HT1080 (cell line): Measurements from ENCODE around the gene ANKRD34A. TPM values are rescaled to one million over a fixed set of nuclear protein-coding genes. Genes with fewer than 3 reads are reported as not detected.

Experiments used
- DNase-seq: peaks from one replicate; pipeline ENCODE4 v3.0.0-alpha.2; 2015; ENCODE audit warnings: low read depth
- total RNA-seq: library from RNA; depleted of rRNA; stranded (reverse); fragments of >200 nt; shearing (Covaris generic); gene quantifications from 2 replicates; pipeline ENCODE4 v1.2.3, GENCODE V29; 2014

Gene ANKRD34A
- total RNA-seq, 1 experiment from 2014 or later, result 1.1 TPM

GRCh38 chr1:145974721-145975120 is 10.3 kb upstream of the ANKRD34A start:
- DNase-seq, result no peak

DNA sequence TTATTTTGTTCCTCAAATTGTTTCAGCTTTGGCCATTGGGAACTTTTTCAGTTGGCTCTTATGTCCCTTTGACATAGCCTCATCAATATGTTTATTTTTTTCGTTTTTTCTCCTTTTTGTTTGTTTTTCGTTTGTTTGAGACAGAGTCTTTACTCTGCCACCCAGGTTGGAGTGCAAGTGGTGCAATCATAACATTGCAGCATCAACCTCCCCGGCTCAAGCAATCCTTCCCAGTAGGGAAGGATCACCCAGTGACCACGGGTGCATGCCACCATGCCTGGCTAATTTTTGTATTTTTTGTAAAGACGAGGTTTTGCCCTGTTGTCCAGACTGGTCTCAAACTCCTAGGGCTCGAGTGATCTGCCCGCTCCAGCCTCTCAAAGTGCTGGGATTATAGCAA is 8.2 kb upstream of the ANKRD34A start:
- no peak for DNase-seq

DNA sequence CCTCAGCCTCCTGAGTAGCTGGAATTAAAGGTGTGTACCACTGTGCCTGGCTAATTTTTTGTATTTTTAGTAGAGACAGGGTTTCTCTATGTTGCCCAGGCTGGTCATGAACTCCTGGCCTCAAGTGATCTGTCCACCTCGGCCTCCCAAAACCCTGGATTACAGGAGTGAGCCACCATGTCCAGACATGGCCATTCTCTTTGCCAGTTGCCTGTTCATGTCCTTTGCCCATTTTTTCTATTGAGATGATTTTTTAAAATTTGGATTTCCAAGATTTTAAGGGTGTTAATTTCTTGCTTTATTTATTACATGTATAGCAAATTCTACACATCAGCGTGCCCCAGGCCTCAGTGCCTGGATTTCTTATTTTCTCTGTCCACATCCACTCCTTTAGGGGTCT is 2.9 kb upstream of the ANKRD34A start:
- no peak for DNase-seq

DNA sequence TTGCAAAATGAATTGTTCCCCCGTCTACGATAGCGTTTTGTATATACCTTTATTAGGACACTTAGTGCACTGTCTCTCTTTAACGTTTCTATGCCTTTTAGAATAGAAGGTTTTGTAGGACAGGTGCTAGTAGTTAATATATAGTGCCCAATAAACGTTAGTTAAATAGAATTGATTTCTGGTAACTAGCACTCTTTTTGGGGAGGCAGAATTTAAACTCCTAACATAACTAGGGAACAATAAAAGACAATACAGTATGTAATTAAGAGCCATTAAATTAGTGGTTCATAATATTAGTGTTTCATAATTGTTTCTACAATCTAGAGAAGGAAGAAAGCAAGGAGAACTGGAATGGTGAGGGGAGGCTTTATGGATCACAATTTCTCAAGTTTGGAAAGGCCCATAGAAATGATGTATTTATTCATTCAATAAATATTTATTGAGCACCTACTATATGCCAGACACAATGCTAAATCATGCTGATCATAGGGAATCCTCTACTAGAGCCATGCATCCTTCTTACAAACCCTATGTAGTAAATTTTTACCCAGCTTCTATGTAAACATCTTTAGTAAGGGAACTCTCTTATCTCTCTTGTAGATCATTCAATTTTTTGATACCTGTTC is 857 bp upstream of the ANKRD34A start:
- DNase-seq, result no peak

DNA sequence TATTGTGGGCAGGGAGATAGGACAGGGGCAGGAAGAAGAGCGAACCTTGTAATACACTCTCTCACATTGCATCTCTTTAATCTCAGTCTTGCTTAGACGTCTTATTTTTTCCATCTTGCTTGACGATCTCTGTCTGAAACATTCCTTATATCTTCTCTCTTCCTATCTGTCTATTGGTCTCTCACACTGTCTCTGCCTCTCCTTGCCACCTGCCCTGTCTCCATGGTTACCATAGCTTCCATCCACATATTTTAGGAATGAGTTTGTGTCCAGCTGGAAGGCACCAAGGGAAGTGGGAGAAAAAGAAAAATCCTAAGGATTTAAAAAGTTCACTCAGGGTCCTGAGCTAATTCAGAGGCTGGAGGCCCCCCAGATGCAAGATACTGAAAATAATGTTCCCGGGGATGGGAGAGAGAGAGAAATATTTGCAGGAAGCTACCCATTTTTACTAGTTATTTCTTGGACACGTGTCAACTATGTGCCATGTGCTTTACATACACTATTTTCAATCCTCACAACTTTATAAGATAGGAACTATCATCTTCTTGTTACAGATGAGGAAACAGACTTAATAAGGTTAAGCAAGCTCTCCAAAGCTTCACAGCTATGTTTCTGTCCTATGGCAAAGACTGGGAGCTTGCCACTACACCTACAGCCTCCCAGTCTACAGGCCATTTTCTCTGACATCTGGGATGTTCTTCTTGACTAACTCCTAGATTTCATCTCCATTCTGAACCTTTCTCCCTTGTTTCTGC is 933 bp downstream of the ANKRD34A start:
- DNase-seq, result peak; percentile 80

GRCh38 chr1:145962157-145963102 is 1.9 kb downstream of the ANKRD34A start:
- no peak for DNase-seq

DNA sequence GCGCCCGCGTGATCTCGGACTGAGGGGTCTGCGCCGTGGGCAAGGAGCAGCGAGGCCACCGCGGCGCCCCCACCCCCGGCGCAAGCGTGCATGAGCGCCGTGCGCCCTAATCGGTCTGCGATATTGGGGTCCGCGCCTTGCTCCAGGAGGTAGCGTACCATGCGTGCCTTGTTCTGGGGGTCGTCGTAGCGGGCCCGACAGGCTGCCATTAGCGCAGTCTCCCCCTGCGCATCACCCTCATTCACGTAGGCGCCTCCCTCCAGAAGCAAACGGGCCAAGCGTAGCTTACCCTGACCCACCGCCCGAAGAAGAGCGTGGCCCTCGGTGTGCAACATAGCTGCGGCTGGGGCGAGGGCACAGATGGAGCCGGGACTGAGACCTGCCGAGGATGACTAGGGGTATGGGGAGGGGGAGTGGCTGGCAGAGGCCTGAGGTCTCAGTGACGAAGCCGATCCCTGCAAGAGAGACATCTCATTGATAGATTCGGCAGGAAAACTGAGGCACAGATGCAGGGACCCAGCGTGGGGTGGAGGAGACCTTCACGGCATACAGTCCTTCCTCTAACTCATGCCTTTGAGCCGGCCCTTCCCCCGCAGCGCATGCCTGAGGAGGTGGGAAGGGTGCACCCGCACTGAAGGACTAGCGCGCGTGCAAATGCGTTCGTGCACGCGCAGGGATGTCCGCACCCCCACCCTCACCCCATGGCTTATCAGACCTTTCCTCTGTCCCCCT is 2.8 kb downstream of the ANKRD34A start:
- no peak for DNase-seq

DNA sequence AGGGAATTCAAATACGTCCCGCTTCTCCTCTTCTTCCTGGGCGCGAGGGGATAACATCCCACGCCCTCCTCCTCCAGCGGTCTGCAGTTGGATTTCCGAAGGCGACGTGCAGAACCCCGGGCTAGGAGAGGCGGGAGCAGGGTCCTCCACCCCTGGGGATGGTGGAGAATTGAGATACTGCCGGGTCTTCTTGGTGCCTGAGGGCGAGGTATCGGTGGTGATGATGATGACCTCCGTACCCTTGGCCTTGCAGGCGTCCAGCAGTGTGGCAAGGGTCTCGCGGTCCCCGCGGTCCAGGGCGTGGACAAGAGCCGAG is 3.3 kb downstream of the ANKRD34A start:
- no peak for DNase-seq

DNA sequence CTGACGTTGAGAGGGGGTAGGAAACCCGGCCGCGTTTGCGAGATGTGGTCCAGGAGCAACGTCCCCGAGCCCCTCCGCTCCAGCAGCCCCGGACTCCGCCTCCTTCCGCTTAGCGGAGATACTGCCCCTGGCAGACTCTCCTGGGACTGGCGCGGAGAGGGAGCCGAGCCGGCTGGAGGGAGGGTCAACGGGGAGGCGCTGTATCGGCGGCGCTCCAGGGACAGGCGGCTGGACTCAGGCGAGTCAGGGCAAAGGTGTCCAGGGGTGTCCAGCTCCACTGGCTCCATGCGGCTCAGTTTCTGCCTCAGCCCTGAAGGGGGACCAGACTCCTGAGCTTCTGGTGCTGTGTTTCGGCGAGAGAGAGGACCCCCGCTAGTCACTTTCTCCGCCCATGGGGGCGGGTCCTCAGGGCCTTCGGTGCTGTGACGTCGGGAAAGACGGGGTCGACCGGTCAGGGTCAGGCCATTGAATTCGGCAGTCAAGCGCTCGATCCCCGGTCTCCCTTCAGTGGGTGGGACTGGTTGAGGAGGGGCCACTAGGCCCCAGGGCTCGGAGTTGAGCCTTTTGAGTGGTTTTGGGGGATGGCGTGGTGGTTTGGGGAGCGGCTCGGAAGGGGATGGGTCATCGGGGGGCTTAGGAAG is 3.8 kb downstream of the ANKRD34A start:
- peak; percentile 23 for DNase-seq

DNA sequence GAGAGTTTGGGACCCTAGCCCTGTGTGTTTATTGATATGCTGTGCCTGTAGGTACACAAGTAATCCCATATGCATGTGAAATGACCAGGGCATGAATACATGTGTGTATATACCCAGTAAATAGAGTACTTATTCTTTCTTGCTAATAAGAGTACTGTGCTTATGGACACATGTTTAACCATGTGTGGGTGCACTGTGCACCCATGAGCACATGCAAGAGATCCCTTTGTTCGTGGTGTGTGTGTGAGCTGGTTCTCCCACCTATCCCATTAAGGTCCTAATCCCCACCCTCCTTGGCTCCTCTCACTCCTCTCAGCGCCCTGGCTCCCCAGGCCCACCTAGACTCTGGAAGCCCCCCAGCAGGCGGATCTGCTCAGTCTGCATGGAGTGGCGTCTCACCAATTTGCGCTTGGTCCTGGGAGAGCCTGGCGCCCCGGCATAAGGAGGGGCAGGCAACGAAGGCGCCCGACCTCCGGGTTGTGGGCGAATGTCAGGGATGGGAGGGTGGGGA is 4.4 kb downstream of the ANKRD34A start:
- no peak for DNase-seq

GRCh38 chr1:145959333-145959732 is 5.0 kb downstream of the ANKRD34A start:
- DNase-seq, result no peak

GRCh38 chr1:145958734-145959133 is 5.6 kb downstream of the ANKRD34A start:
- no peak for DNase-seq

- peak; percentile 97 for DNase-seq
Measured at GRCh38 chr1:145957443-145958319, 6.7 kb downstream of the ANKRD34A start, which contains the start of gene LIX1L. Gene LIX1L, minus strand, starts transcription at chr1:145958017. Its CDS starts 90 bp downstream, at chr1:145957927.

GRCh38 chr1:145956781-145957442 is 7.5 kb downstream of the ANKRD34A start:
- DNase-seq, result peak; percentile 5

DNA sequence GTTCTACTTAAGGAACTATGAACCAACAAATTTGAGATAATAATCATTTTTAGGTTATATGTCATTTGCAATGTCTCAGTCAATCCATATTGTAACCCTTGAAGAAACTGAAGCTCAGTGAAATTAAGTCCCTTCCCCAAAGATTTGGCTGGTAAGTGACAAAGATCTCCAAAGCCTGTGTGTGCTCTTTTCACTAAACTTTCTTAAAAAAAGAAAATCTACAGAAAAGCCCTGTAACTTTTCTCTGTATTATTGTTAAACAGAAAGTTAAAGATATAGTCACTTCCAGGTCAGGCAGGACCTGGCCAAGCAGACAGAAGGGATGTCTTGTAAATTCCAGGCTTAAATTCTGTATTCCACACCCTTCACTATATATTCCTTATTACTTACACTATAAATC is 8.0 kb downstream of the ANKRD34A start:
- no peak for DNase-seq

DNA sequence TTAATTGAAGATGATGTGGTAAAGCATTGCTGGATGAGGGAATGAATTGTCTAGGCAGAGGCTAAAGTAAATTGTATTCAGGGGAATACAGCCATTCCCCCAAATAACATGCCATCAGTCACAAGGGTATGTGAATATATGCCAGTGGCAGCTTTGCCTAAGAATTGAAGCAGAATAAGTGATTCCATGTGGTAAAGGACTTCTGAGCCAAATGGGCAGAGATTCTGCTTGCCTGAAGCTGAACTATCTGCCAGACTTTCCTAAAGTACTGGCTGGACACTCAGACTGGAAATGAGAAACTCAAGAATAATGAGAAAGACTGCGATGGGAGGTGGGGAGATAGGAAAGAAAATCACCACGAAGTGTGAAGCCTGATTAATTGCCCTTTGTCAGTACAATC is 8.9 kb downstream of the ANKRD34A start:
- DNase-seq, result no peak

DNA sequence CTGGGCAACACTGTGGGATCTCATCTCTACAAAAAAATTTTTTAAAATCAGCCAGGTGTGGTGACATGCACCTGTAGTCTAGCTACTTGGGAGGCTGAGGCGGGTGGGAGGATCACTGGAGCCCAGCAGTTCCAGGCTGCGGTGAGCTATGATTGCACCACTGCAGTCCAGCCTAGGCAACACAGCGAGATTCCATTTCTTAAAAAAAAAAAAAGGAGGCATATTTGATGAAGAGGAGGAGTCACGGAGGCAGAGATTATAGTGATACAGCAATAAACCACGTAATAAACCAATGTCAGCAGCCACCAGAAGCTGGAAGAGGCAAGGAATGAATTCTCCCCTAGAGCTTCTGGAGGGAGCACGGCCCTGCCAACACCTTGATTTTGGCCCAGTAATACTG is 10.5 kb downstream of the ANKRD34A start:
- no peak for DNase-seq

DNA sequence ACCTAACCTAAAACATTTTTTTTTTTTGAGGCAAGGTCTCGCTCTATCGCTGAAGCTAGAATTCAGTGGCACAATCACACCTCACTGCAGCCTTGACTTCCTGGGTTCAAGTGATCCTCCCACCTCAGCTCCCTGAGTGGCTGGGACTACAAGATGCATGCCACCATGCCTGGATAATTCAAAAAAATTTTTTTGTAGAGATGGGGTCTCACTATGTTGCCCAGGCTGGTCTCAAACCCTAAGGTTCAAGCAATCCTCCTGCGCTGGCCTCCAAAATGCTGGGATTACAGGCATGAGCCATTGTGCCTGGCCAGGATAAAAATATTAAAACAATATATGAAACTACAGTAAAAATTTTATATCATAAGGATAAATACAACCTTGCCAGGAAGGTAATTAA is 11.5 kb downstream of the ANKRD34A start:
- DNase-seq, result no peak

GRCh38 chr1:145951526-145951925 is 12.8 kb downstream of the ANKRD34A start:
- DNase-seq, result no peak
